HEK293 (cell line): Measurements from ENCODE around the gene RPS19BP1.

ENCODE experiments used
- CTCF ChIA-PET: fragments of 350-600 bp; formaldehyde crosslinking; extraction: SDS; loops from one replicate; lab custom pipeline; 2021; ENCODE audit warnings: antibody characterized with exemption; lab: Yijun Ruan, JAX
- POLR2A ChIA-PET: fragments of 300-600 bp; formaldehyde crosslinking; extraction: SDS; loops from one replicate; lab custom pipeline; 2020; ENCODE audit warnings: antibody characterized with exemption, inconsistent platforms; lab: Yijun Ruan, JAX
- H3K27ac ChIP-seq: fragments of 200-500 bp; sonication (Bioruptor generic); 2 replicates; pipeline ENCODE4 v1.5.1; 2014; ENCODE audit warnings: low read depth, low read length, control low read depth, inconsistent platforms; ENCODE audit errors: extremely low read depth
- H3K36me3 ChIP-seq, 2 experiments: fragments of 200-500 bp in 1 of 2; sonication (Bioruptor generic) in 1 of 2; 1 replicate in 1 of 2; 2 replicates in 1 of 2; pipeline ENCODE4 v1.5.1; 2014 to 2017; ENCODE audit warnings: inconsistent platforms in 2 of 2, low read length in 2 of 2; ENCODE audit not compliant: control insufficient read depth in 2 of 2, insufficient read depth in 1 of 2
- H3K4me1 ChIP-seq: fragments of 200-500 bp; sonication (Bioruptor generic); 2 replicates; pipeline ENCODE4 v1.5.1; 2014; ENCODE audit warnings: mild to moderate bottlenecking, low read length, inconsistent platforms; ENCODE audit not compliant: control insufficient read depth, insufficient read depth
- H3K4me3 ChIP-seq: 2 replicates; pipeline ENCODE4 v1.5.1; 2011; ENCODE audit warnings: low read depth, mild to moderate bottlenecking, control low read depth, low read length, moderate library complexity
- H3K9me3 ChIP-seq: fragments of 200-500 bp; sonication (Bioruptor generic); 2 replicates; pipeline ENCODE4 v1.5.1; 2014; ENCODE audit warnings: low read depth, low read length, inconsistent platforms; ENCODE audit not compliant: control insufficient read depth, insufficient read depth
- BCL11B ChIP-seq: fragments of 450-650 bp; formaldehyde crosslinking; IDR thresholded peaks from 2 replicates; pipeline ENCODE4 v1.5.1; 2016; ENCODE audit warnings: low read depth, missing biosample characterization, missing genetic modification characterization
- GLIS2 ChIP-seq: fragments of 450-650 bp; formaldehyde crosslinking; IDR thresholded peaks from 2 replicates; pipeline ENCODE4 v1.5.1; 2016; ENCODE audit warnings: missing biosample characterization, missing genetic modification characterization
- KLF10 ChIP-seq: fragments of 450-650 bp; IDR thresholded peaks from 2 replicates; pipeline ENCODE4 v1.5.1; 2018; ENCODE audit warnings: missing biosample characterization, mild to moderate bottlenecking, missing genetic modification characterization
- YY2 ChIP-seq: fragments of 450-650 bp; formaldehyde crosslinking; IDR thresholded peaks from 2 replicates; pipeline ENCODE4 v1.5.1; 2016; ENCODE audit warnings: missing biosample characterization, missing genetic modification characterization
- ZBTB17 ChIP-seq: fragments of 450-650 bp; formaldehyde crosslinking; IDR thresholded peaks from 2 replicates; pipeline ENCODE4 v1.5.1; 2016; ENCODE audit warnings: missing biosample characterization, missing genetic modification characterization
- ZNF132 ChIP-seq: fragments of 450-650 bp; formaldehyde crosslinking; IDR thresholded peaks from 2 replicates; pipeline ENCODE4 v1.5.1; 2017; ENCODE audit warnings: missing biosample characterization, missing genetic modification characterization, borderline replicate concordance
- ZNF138 ChIP-seq: fragments of 450-650 bp; formaldehyde crosslinking; IDR thresholded peaks from 2 replicates; pipeline ENCODE4 v1.5.1; 2016; ENCODE audit warnings: missing biosample characterization, missing genetic modification characterization, borderline replicate concordance
- ZNF16 ChIP-seq: fragments of 450-650 bp; formaldehyde crosslinking; IDR thresholded peaks from 2 replicates; pipeline ENCODE4 v1.5.1; 2016; ENCODE audit warnings: low read depth, missing biosample characterization, missing genetic modification characterization
- ZNF202 ChIP-seq: fragments of 450-650 bp; formaldehyde crosslinking; IDR thresholded peaks from 2 replicates; pipeline ENCODE4 v1.5.1; 2016; ENCODE audit warnings: missing biosample characterization, missing genetic modification characterization, borderline replicate concordance
- ZNF211 ChIP-seq: fragments of 450-650 bp; formaldehyde crosslinking; IDR thresholded peaks from 2 replicates; pipeline ENCODE4 v1.5.1; 2016; ENCODE audit warnings: low read depth, missing biosample characterization, missing genetic modification characterization
- ZNF223 ChIP-seq: fragments of 450-650 bp; formaldehyde crosslinking; IDR thresholded peaks from 2 replicates; pipeline ENCODE4 v1.5.1; 2016; ENCODE audit warnings: missing biosample characterization, missing genetic modification characterization
- ZNF24 ChIP-seq: fragments of 450-650 bp; formaldehyde crosslinking; IDR thresholded peaks from 2 replicates; pipeline ENCODE4 v1.5.1; 2016; ENCODE audit warnings: missing biosample characterization, missing genetic modification characterization
- ZNF274 ChIP-seq, 2 experiments: fragments of 200-500 bp in 1 of 2; fragments of 450-650 bp in 1 of 2; sonication (Bioruptor generic) in 1 of 2; formaldehyde crosslinking in 1 of 2; IDR thresholded peaks; 2 replicates each; pipeline versions ENCODE4 v1.5.1 to v1.6.1; 2014 to 2016; ENCODE audit warnings: borderline replicate concordance in 1 of 2, inconsistent platforms in 1 of 2, low read length in 1 of 2, missing biosample characterization in 1 of 2, missing genetic modification characterization in 1 of 2
- ZNF311 ChIP-seq: fragments of 450-650 bp; formaldehyde crosslinking; IDR thresholded peaks from 2 replicates; pipeline ENCODE4 v1.5.1; 2017; ENCODE audit warnings: missing biosample characterization, missing genetic modification characterization, borderline replicate concordance
- ZNF335 ChIP-seq: fragments of 450-650 bp; formaldehyde crosslinking; conservative IDR thresholded peaks from 2 replicates; pipeline ENCODE4 v1.5.1; 2016; ENCODE audit warnings: missing biosample characterization, missing genetic modification characterization
- ZNF423 ChIP-seq: fragments of 450-650 bp; formaldehyde crosslinking; IDR thresholded peaks from 2 replicates; pipeline ENCODE4 v1.5.1; 2016; ENCODE audit warnings: missing biosample characterization, missing genetic modification characterization
- ZNF510 ChIP-seq: fragments of 450-650 bp; formaldehyde crosslinking; IDR thresholded peaks from 2 replicates; pipeline ENCODE4 v1.5.1; 2018; ENCODE audit warnings: mild to moderate bottlenecking, missing genetic modification characterization, missing biosample characterization; ENCODE audit not compliant: insufficient replicate concordance
- ZNF596 ChIP-seq: fragments of 450-650 bp; IDR thresholded peaks from 2 replicates; pipeline ENCODE4 v1.5.0; 2018; ENCODE audit warnings: missing biosample characterization, mild to moderate bottlenecking, missing genetic modification characterization, moderate library complexity
- ZNF76 ChIP-seq: fragments of 450-650 bp; formaldehyde crosslinking; IDR thresholded peaks from 2 replicates; pipeline ENCODE4; 2016; ENCODE audit warnings: low read depth, missing biosample characterization, missing genetic modification characterization, borderline replicate concordance
- TF ChIP-seq, protein P1 (sequence below): fragments of 450-650 bp; formaldehyde crosslinking; IDR thresholded peaks from 2 replicates; pipeline ENCODE4 v1.5.1; 2016; ENCODE audit warnings: missing biosample characterization, missing genetic modification characterization
- TF ChIP-seq, protein P2 (sequence below): sonication (generic); formaldehyde crosslinking; IDR thresholded peaks from 2 replicates; pipeline ENCODE4 v1.8.1; 2022; ENCODE audit warnings: mild to moderate bottlenecking, moderate library complexity, missing genetic modification reagents
- TF ChIP-seq, protein P3 (sequence below): fragments of 450-650 bp; formaldehyde crosslinking; conservative IDR thresholded peaks from 2 replicates; pipeline ENCODE4 v1.5.1; 2016; ENCODE audit warnings: low read depth, missing biosample characterization, missing genetic modification characterization

The RPS19BP1 gene

DNA sequence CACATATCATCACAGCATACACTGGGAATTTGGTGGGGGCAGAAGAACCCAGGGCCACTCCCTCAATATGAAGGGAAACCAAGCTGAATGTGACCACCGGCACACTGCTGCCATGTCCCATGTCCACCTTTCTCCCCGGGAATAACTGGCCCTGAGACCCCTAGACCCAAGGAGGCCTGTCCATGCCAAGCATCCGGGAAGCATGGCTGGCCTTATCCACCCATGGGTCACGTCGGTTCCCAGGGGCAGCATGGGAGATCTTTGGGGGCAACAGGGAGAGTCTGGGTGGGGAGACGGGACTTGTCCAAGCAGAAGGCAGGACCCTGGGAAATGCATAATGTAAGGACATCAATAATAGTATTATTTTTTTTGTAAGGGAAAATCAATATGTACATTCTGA is 40.9 kb downstream of the RPS19BP1 start (continued):
- TF ChIP-seq, protein P1, sequence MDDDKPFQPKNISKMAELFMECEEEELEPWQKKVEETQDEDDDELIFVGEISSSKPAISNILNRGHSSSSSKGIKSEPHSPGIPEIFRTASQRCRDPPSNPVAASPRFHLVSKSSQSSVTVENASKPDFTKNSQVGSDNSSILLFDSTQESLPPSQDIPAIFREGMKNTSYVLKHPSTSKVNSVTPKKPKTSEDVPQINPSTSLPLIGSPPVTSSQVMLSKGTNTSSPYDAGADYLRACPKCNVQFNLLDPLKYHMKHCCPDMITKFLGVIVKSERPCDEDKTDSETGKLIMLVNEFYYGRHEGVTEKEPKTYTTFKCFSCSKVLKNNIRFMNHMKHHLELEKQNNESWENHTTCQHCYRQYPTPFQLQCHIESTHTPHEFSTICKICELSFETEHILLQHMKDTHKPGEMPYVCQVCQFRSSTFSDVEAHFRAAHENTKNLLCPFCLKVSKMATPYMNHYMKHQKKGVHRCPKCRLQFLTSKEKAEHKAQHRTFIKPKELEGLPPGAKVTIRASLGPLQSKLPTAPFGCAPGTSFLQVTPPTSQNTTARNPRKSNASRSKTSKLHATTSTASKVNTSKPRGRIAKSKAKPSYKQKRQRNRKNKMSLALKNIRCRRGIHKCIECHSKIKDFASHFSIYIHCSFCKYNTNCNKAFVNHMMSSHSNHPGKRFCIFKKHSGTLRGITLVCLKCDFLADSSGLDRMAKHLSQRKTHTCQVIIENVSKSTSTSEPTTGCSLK (tag by site-specific recombination) = no peak
- TF ChIP-seq ZNF16 (tag by site-specific recombination) (no peak), YY2 (tag by site-specific recombination) (no peak), ZNF202 (tag by site-specific recombination) (no peak)
- TF ChIP-seq, protein P2, sequence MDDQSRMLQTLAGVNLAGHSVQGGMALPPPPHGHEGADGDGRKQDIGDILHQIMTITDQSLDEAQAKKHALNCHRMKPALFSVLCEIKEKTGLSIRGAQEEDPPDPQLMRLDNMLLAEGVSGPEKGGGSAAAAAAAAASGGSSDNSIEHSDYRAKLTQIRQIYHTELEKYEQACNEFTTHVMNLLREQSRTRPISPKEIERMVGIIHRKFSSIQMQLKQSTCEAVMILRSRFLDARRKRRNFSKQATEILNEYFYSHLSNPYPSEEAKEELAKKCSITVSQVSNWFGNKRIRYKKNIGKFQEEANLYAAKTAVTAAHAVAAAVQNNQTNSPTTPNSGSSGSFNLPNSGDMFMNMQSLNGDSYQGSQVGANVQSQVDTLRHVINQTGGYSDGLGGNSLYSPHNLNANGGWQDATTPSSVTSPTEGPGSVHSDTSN = no peak
- TF ChIP-seq, all 188 proteins: peak for 0

DNA sequence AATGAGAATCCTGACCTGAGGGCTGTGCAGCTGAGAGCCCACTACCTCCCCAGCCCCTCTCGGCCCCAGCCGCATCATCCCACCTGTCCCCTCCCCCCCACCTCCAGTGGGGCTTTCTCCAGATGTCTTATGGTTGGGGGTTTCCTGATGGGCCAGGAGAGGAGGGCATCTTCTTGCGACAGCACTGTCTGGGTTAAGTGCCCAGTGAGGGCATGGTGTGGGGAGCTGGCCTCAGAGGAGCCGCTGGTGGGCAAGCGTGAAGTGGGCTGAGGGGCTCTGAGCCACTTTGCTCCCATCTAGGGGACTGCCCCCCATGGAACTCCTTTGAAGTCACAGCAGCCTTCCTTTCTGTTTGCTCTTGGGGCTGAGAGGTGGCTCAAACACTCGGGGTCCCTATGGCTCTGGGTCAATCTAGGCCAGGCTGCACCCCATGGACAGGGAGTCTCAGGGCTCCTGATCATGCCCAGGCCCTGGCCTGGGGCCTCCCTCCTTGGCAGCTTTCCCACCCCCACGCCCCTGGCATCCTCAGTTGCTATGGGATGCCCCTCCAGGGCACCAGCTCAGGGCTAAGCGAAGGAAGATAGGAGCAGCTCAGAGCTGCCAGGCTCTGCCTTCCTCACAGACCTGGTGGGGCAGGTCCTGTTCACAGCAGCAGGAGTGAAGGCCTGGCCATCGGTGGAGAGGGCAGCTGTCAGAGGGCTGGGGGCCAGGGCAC is 41.4 kb downstream of the RPS19BP1 start:
- no peak overlapping the region for H3K27ac ChIP-seq
- TF ChIP-seq GLIS2 (tag by site-specific recombination) (peak; percentile 37; the same call in 1 of the 2 replicates), ZNF138 (no peak)
- CTCF ChIA-PET = interaction anchor here (0.6 to 10.7 kb wide), 7 partner anchors 8 to 148 kb away, joined by 3 to 380 read pairs (median 3); partner anchors contain the start of gene RPS19BP1
- peaks cover 0 to 8% of the 10 kb centered on the region in 2 experiments; a peak in 2 of 3 replicates for H3K36me3 ChIP-seq
- no peaks in the 10 kb centered on the region for H3K9me3 ChIP-seq
- POLR2A ChIA-PET = interaction anchor here (0.8 to 2.3 kb wide), 8 partner anchors 9 to 553 kb away, joined by 3 to 23 read pairs (median 4); partner anchors contain the start of genes ATF4 and MIEF1
- H3K4me3 ChIP-seq = no peak overlapping the region
- H3K4me1 ChIP-seq = no peaks in the 10 kb centered on the region

DNA sequence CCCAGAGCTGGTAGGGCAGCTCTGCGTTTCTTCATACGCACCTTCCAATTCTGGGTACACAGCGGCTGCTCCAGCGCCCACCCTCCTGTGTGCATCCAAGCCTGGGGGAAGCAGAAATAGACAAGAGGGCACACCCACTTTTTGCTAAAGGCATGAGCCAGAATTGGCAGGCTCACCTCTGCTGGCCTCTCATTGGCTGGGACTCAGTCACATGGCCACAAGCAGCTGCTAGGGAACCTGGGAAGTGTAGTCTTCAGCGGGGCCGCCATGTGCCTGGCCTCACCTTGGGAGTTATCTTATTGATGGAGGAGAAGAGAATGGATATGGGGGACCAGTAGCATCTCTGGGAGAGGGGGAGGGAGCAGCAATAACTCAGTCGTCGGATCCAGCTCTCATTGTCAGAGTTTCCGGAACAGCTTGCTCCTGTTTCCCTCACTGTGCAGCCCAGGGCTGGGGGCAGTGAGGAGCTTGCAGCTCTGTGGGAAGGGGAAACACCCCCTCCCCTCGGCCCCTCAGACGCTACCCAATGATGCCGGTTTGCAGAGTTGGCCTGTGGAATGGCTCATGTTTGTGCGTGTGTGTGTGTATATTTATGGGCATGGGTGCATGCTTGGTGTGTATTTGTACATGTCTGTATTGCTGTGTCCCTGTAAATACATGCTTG is 42.3 kb downstream of the RPS19BP1 start:
- H3K4me3 ChIP-seq = no peak overlapping the region
- peak; percentile 87 for TF ChIP-seq ZNF76 (tag by site-specific recombination)
- TF ChIP-seq ZBTB17 = peak; percentile 64; the same call in 1 of the 2 replicates
- no peak for TF ChIP-seq ZNF596 (tag by site-specific recombination)
- no peak for TF ChIP-seq ZNF132 (tag by site-specific recombination)
- TF ChIP-seq KLF10 (tag by site-specific recombination) = peak; percentile 72
- peak; percentile 67 for TF ChIP-seq ZNF335 (tag by site-specific recombination)
- TF ChIP-seq, protein P3, sequence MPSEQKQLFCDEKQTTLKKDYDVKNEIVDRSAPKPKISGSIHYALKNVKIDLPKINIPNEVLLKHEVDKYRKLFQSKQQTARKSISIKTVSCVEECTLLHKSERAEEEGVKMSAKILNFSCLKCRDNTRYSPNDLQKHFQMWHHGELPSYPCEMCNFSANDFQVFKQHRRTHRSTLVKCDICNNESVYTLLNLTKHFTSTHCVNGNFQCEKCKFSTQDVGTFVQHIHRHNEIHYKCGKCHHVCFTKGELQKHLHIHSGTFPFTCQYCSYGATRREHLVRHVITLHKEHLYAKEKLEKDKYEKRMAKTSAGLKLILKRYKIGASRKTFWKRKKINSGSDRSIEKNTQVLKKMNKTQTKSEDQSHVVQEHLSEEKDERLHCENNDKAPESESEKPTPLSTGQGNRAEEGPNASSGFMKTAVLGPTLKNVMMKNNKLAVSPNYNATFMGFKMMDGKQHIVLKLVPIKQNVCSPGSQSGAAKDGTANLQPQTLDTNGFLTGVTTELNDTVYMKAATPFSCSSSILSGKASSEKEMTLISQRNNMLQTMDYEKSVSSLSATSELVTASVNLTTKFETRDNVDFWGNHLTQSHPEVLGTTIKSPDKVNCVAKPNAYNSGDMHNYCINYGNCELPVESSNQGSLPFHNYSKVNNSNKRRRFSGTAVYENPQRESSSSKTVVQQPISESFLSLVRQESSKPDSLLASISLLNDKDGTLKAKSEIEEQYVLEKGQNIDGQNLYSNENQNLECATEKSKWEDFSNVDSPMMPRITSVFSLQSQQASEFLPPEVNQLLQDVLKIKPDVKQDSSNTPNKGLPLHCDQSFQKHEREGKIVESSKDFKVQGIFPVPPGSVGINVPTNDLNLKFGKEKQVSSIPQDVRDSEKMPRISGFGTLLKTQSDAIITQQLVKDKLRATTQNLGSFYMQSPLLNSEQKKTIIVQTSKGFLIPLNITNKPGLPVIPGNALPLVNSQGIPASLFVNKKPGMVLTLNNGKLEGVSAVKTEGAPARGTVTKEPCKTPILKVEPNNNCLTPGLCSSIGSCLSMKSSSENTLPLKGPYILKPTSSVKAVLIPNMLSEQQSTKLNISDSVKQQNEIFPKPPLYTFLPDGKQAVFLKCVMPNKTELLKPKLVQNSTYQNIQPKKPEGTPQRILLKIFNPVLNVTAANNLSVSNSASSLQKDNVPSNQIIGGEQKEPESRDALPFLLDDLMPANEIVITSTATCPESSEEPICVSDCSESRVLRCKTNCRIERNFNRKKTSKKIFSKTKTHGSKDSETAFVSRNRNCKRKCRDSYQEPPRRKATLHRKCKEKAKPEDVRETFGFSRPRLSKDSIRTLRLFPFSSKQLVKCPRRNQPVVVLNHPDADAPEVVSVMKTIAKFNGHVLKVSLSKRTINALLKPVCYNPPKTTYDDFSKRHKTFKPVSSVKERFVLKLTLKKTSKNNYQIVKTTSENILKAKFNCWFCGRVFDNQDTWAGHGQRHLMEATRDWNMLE = no peak
- no peak for TF ChIP-seq ZNF423 (tag by site-specific recombination)
- TF ChIP-seq ZNF510 = no peak
- TF ChIP-seq ZNF211 = no peak
- no peak for TF ChIP-seq ZNF24
- TF ChIP-seq YY2 (tag by site-specific recombination) = peak; percentile 95
- TF ChIP-seq ZNF223 (tag by site-specific recombination) = no peak
- no peak for TF ChIP-seq ZNF311 (tag by site-specific recombination)
- TF ChIP-seq BCL11B (tag by site-specific recombination) = no peak
- TF ChIP-seq ZNF274 (IDR thresholded peaks at IDR 0.05; ENCODE audit: low read length) = no peak
- TF ChIP-seq ZNF274 (tag by site-specific recombination; IDR thresholded peaks at IDR 0.05; ENCODE audit: borderline replicate concordance) = no peak

More for the DNA sequence above, 42.3 kb downstream of the RPS19BP1 start:
- H3K27ac ChIP-seq = no peak overlapping the region
- H3K4me1 ChIP-seq = no peaks in the 10 kb centered on the region
- POLR2A ChIA-PET = interaction anchor here (0.6 to 2.3 kb wide), 12 partner anchors 9 to 1329 kb away, joined by 3 to 23 read pairs (median 4); partner anchors contain the start of genes ATF4, MIEF1, RPL3 and RPS19BP1
- H3K36me3 ChIP-seq = peaks cover 0 to 8% of the 10 kb centered on the region in 2 experiments; a peak in 2 of 3 replicates
- H3K9me3 ChIP-seq = no peaks in the 10 kb centered on the region
- CTCF ChIA-PET = interaction anchor here (0.6 to 10.7 kb wide), 13 partner anchors 8 to 810 kb away, joined by 3 to 380 read pairs (median 4); partner anchors contain the start of genes RPS19BP1 and TAB1
